Fibroblast of skin of back (primary cell): ENCODE results near the gene PROCA1. TPM values are rescaled to one million over a fixed set of nuclear protein-coding genes. Genes with fewer than 3 reads are reported as not detected.

Experiments
- DNase-seq: peaks from one replicate; pipeline ENCODE4 v3.0.0-alpha.2; 2013
- polyA plus RNA-seq, 2 experiments: library from polyadenylated mRNA; unstranded; fragments of 120-200 nt; gene quantifications; one replicate each; pipeline ENCODE4 v1.2.1, GENCODE V29; 2013; ENCODE audit not compliant: insufficient read length in 2 of 2

Gene PROCA1
- 2.4 TPM for polyA plus RNA-seq (2013, experiment 1 of 2; ENCODE audit: insufficient read length)
- polyA plus RNA-seq (2013, experiment 2 of 2; ENCODE audit: insufficient read length) = 1.2 TPM

- DNase-seq = no peak
Observed at GRCh38 chr17:28711723-28712031, at the start of gene PROCA1. Gene PROCA1 (minus strand): TSS chr17:28711888. CDS start chr17:28711660, 228 bp downstream.

GRCh38 chr17:28760601-28761562, 49.2 kb upstream of the PROCA1 start:
- DNase-seq = no peak

- DNase-seq = no peak
Observed at GRCh38 chr17:28759256-28759865, 47.7 kb upstream of the PROCA1 start.

GRCh38 chr17:28758411-28759121, 46.9 kb upstream of the PROCA1 start:
- no peak for DNase-seq

GRCh38 chr17:28756049-28756804, 44.5 kb upstream of the PROCA1 start:
- no peak for DNase-seq

- no peak for DNase-seq
Observed at GRCh38 chr17:28755486-28755885, 43.8 kb upstream of the PROCA1 start.

GRCh38 chr17:28751600-28752366, 40.1 kb upstream of the PROCA1 start:
- DNase-seq = no peak

GRCh38 chr17:28750178-28751047, 38.7 kb upstream of the PROCA1 start:
- peak; percentile 88 for DNase-seq

- DNase-seq = no peak
Observed at GRCh38 chr17:28749516-28750177, 38.0 kb upstream of the PROCA1 start.

GRCh38 chr17:28748852-28749515, 37.3 kb upstream of the PROCA1 start:
- no peak for DNase-seq

- DNase-seq = no peak
Observed at GRCh38 chr17:28747801-28748750, 36.4 kb upstream of the PROCA1 start.

GRCh38 chr17:28747051-28747691, 35.5 kb upstream of the PROCA1 start:
- DNase-seq = no peak

GRCh38 chr17:28746611-28747050, 34.9 kb upstream of the PROCA1 start:
- no peak for DNase-seq

GRCh38 chr17:28745786-28746411, 34.2 kb upstream of the PROCA1 start:
- DNase-seq = no peak

- peak; percentile 55 for DNase-seq
Observed at GRCh38 chr17:28744972-28745785, 33.5 kb upstream of the PROCA1 start.
